ENCODE data around the gene LRRC10B. TPM values are rescaled to one million over a fixed set of nuclear protein-coding genes. Genes with fewer than 3 reads are reported as not detected.

The LRRC10B gene
- total RNA-seq, 2 donors from 2014 or later: not detected

DNA sequence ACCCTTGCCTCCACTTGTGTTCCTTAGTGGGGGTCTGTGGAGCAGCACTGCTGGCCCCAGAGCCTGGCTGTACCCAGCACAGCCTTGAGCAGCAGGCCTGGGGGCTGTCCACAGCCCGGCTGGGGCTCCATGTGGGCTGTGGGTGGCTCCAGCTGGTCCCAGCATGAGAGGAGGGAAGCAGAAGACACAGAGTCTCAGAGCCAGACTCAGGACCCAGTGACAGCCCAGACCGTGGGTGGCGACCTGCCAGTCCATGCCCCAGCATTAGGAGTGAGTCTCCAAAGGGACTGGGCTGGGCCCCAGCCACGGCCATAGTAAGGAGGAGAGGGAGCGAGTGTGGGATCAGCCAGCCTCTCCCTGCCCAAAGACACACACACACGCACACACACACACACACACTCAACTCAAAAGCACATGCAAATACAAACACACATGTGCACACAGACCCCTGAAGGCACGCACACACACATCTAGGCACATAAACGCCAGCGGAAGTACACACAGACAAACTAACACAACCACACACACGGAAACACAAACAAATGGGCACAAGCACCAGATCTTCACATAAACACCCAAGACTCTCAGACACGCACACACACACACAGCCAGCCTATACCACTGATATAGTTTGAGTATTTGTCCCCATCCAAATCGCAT lies 16.7 kb upstream of the LRRC10B start:
- no peak overlapping the region for H3K4me3 Mint-ChIP-seq
- no peaks in the 10 kb centered on the region for H3K36me3 Mint-ChIP-seq (ENCODE audit: insufficient read depth in 2 of 2)
- H3K9me3 Mint-ChIP-seq: no peaks in the 10 kb centered on the region
- DNase-seq (no peak), ATAC-seq (replicated peaks in 1 of 2) (no peak)
- no peaks in the 10 kb centered on the region for H3K4me1 Mint-ChIP-seq (ENCODE audit: low read depth)
- no peaks in the 10 kb centered on the region for H3K27me3 Mint-ChIP-seq (ENCODE audit: low read depth)
- H3K27ac Mint-ChIP-seq: no peak overlapping the region

DNA sequence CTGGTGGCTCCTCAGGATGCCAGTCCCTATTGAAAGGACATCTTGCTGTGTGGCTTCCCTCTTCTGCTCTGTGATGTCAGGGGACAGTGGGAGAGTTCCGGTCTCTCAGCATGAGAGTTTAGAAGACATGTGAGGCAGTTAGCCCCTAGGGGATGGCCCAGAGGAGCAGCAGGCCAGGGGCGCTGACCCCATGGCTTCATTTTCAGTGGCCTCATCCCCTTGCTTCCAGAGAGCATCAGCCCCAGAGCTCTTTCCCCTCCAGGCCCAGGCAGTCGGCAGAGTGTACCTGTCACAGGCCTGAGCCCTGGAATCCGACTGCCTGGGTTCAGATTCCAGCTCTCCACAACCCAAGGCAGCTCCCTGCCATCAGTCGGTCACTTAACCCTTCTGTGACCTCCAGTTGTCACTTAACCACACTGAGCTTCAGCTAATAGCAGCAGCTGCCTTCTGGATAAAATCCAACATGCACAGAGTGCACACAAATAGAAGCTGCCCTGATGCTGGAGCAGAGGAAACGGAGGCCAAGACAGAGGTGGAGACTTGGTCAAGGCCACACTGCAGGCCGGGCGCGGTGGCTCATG lies 14.1 kb upstream of the LRRC10B start:
- Mint-ChIP-seq H3K27me3 (ENCODE audit: low read depth) (no peaks in the 10 kb centered on the region), H3K36me3 (ENCODE audit: insufficient read depth in 2 of 2) (no peaks in the 10 kb centered on the region), H3K27ac (no peak overlapping the region), H3K9me3 (no peaks in the 10 kb centered on the region), H3K4me3 (no peak overlapping the region), H3K4me1 (ENCODE audit: low read depth) (no peaks in the 10 kb centered on the region)
- DNase-seq: no peak
- no peak for ATAC-seq (replicated peaks in 1 of 2)

DNA sequence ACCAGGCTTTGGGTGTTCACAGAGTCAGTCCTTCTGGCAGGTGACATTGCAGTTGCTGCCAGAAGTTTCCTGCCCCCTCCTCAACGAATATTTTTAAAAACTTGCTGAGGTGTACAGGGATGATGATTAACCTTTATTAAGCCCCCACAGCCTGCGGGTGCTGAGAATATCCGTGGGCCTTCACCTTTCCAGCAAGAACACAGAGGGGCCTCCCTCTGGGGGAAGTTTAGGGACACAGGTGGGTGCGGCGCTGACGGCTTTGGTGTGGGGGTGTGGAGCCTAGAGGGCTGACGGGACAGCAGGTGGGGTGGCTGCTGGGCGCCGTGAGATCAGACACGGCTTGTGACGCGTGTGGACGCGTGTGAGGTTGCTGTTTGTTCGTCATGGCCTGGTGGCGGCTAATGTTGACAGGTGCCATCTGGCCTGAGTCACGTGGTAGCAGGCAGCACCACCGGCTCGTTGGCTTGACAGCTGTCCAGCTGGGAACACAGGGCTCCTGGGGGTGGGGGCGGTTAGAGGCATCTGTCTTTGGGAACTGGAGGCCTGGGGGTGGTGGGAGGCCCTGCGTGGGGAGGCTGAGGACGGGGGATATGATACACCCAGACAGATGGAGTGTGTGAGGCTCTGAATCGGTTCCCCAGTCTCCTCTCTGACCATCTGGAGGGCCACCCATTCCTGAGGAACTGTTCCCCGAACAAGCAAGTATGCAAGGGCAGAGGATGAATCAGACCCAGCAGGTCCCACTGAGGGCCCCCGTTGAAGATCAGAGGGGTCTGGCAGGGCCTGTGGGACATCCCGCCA lies 12.5 kb upstream of the LRRC10B start:
- ATAC-seq (replicated peaks in 1 of 2): no peak

DNA sequence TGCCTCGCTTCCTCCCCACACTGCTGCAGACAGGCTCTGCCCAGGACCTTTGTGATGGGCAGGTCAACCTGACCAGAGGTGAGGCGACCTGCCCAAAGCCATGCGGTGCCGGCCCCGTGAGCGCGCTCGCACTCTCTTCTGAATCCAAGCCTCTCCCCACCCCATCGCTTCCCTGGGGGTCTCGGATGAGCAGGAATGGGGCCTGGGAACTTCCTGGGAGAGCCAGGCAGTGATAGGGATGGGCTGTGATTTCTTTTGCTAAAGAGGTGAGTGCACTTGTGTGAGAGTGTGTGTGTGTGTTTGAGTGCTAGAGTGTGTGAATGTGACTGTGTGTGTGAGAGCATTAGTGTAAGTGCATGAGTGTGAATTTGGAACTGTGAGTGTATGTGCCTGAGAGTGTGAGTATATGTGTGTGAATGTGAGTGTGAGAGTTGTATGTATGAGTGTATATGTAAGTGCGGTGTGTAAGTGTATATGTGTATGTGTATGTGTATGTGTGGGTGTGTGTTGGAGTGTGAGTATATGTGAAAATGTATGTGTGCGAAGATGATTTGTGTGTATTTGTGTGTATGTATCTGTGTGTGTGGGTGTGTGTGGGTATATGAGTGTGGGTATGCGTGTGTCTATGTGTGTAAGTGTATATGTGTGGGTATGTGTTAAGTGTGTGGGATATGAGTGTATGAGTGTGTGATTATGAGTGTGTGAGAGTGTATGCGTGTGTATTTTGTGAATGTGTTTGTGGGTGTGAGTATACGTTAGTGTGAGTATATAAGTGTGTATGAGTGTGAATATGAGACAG lies 11.7 kb upstream of the LRRC10B start:
- H3K4me3 Mint-ChIP-seq: no peak overlapping the region
- ATAC-seq (replicated peaks in 1 of 2): no peak
- H3K36me3 Mint-ChIP-seq (ENCODE audit: insufficient read depth in 2 of 2): no peaks in the 10 kb centered on the region
- H3K9me3 Mint-ChIP-seq: no peaks in the 10 kb centered on the region
- no peak overlapping the region for H3K27ac Mint-ChIP-seq
- H3K27me3 Mint-ChIP-seq (ENCODE audit: low read depth): no peaks in the 10 kb centered on the region
- H3K4me1 Mint-ChIP-seq (ENCODE audit: low read depth): no peaks in the 10 kb centered on the region
- DNase-seq: no peak

More for the DNA sequence above, 12.5 kb upstream of the LRRC10B start:
- no peaks in the 10 kb centered on the region for H3K9me3 Mint-ChIP-seq
- H3K27me3 Mint-ChIP-seq (ENCODE audit: low read depth): no peaks in the 10 kb centered on the region
- no peak overlapping the region for H3K4me3 Mint-ChIP-seq
- no peaks in the 10 kb centered on the region for H3K36me3 Mint-ChIP-seq (ENCODE audit: insufficient read depth in 2 of 2)
- no peak for DNase-seq
- H3K27ac Mint-ChIP-seq: no peak overlapping the region
- no peaks in the 10 kb centered on the region for H3K4me1 Mint-ChIP-seq (ENCODE audit: low read depth)

DNA sequence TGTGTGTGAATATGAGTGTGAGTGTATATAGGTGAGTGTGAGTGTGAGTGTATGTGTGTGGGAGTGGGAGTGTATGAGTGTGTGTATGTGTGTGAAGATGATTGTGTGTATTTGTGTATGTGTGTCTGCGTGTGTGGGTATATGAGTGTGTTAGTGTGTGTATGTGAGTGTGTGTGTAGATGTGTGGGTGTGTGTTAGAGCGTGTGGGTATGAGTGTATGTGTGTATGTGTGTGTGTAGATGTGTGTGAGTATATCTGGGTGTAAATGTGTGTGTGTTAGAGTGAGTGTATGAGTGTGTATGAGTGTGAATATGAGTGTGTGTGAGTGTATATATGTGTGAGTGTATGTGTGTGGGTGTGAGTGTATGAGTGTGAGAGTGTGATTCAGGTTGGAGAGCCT lies 11.1 kb upstream of the LRRC10B start:
- DNase-seq: no peak
- no peaks in the 10 kb centered on the region for H3K27me3 Mint-ChIP-seq (ENCODE audit: low read depth)
- H3K36me3 Mint-ChIP-seq (ENCODE audit: insufficient read depth in 2 of 2): no peaks in the 10 kb centered on the region
- no peak overlapping the region for H3K27ac Mint-ChIP-seq
- no peak for ATAC-seq (replicated peaks in 1 of 2)
- H3K9me3 Mint-ChIP-seq: no peaks in the 10 kb centered on the region
- H3K4me3 Mint-ChIP-seq: no peak overlapping the region
- H3K4me1 Mint-ChIP-seq (ENCODE audit: low read depth): no peaks in the 10 kb centered on the region

DNA sequence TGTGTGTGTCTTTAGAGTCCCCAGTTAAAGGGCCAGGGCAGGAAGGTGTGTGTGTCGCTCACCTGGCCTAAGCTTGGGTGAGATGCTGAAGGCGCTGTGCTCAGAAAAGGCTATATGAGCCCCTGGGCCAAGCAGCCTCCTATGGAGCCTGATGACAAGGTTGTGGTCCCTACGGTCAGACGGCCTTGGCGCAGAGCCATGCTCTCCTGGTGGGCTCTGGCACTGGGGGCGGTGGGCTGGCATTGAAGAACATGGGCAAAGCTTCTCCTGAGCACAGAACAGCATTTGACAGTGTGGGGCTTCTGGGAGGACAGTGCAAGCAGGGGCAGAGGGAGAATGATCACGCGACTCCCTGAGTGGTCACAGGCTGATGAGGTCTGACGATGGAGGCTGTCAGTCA lies 10.7 kb upstream of the LRRC10B start:
- H3K36me3 Mint-ChIP-seq (ENCODE audit: insufficient read depth in 2 of 2): no peaks in the 10 kb centered on the region
- no peaks in the 10 kb centered on the region for H3K27me3 Mint-ChIP-seq (ENCODE audit: low read depth)
- DNase-seq (no peak), ATAC-seq (replicated peaks in 1 of 2) (no peak)
- H3K4me3 Mint-ChIP-seq: no peak overlapping the region
- H3K27ac Mint-ChIP-seq: no peak overlapping the region
- no peaks in the 10 kb centered on the region for H3K4me1 Mint-ChIP-seq (ENCODE audit: low read depth)
- no peaks in the 10 kb centered on the region for H3K9me3 Mint-ChIP-seq

DNA sequence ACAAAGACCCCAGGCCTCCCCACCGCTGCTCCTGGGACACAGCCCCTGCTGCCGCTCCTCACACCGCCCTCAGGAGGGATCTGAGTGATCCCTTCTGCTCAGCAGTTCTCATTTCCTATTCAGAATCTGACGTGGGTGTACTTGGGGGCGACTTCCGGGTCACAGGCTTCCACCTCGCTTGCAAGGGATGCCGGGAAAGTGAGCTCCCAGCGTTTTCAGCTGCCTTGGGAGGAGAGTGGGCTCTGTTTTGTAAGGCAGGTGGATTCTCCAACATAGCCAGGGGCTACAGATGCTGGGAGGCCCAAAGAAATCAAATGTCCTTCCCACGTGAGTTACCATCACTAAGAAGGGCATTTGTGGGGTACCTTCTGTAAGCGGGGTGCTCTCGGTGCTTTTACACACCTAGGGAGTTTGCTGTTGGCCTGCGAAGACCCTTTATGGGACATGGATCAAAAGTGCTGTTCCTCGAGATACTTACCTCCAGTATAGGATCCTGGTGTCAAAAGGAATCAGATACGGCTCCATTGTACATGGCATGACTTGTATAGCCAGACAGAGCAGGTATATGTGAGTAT lies 9.7 kb upstream of the LRRC10B start:
- H3K4me3 Mint-ChIP-seq: no peak overlapping the region
- no peak overlapping the region for H3K27ac Mint-ChIP-seq
- no peaks in the 10 kb centered on the region for H3K4me1 Mint-ChIP-seq (ENCODE audit: low read depth)
- H3K9me3 Mint-ChIP-seq: no peaks in the 10 kb centered on the region
- ATAC-seq (replicated peaks in 1 of 2) (no peak), DNase-seq (no peak)
- H3K27me3 Mint-ChIP-seq (ENCODE audit: low read depth): no peaks in the 10 kb centered on the region
- no peaks in the 10 kb centered on the region for H3K36me3 Mint-ChIP-seq (ENCODE audit: insufficient read depth in 2 of 2)

DNA sequence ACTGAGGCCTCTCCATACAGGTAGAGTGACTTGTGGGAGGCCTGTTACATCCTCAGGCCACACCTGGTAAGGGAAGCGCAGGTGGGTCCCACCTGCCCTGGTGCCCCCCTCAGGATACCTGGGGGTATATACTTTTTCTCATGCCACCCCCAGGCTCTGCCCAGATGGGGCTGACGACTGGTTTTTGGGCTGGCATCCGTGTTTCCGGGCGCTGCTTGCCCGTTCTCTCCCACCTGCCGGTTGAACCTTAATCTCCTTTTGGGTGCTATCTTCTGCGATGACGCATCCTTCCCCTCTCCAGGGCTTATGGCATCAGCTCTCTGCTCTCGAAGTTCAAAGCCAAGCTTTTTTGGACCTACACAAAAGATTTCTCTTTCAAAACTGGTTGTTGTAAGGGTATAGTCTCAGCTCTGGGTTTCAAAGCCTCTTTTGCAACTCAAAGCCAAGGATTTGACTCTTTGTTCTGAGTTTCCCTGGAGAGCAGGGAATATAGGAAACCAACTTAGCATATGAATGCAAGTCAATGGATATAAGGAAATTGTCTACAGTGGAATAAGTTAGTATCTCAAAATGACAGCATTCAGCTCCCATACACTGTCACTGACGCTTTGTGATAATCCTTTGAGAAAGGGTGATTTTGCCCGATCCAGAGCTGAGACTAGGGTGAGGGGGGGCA lies 8.6 kb upstream of the LRRC10B start:
- no peak for DNase-seq
- no peaks in the 10 kb centered on the region for H3K4me1 Mint-ChIP-seq (ENCODE audit: low read depth)
- no peak for ATAC-seq (replicated peaks in 1 of 2)
- H3K36me3 Mint-ChIP-seq (ENCODE audit: insufficient read depth in 2 of 2): no peaks in the 10 kb centered on the region
- H3K4me3 Mint-ChIP-seq: no peak overlapping the region
- H3K9me3 Mint-ChIP-seq: no peaks in the 10 kb centered on the region
- H3K27ac Mint-ChIP-seq: no peak overlapping the region
- peaks cover 5% of the 10 kb centered on the region for H3K27me3 Mint-ChIP-seq (ENCODE audit: low read depth)

DNA sequence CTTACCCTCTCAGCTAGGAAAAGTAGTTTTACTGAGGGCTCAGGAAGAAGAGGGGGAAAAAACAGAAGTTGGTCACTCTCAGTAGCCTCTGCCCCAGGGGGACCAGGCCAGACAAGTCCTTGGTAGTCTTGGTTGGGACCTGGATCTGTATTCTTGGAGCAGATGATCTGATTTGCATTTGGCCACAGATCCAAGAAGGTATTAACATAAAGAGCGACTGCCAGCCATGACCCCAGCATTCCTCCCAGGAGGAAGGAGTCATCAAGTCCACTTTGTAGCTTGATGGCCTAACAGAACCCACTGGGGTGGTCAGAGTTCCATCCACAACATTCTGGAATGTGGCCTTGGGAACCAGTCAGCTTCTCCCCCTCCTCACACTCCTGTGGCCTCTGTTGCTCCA lies 6.0 kb upstream of the LRRC10B start:
- peaks cover 28% of the 10 kb centered on the region for H3K27me3 Mint-ChIP-seq (ENCODE audit: low read depth)
- no peak for ATAC-seq (replicated peaks in 1 of 2)
- H3K4me1 Mint-ChIP-seq (ENCODE audit: low read depth): peaks cover 1% of the 10 kb centered on the region
- no peak overlapping the region for H3K4me3 Mint-ChIP-seq
- no peaks in the 10 kb centered on the region for H3K9me3 Mint-ChIP-seq
- DNase-seq: no peak
- H3K36me3 Mint-ChIP-seq (ENCODE audit: insufficient read depth in 2 of 2): no peaks in the 10 kb centered on the region
- H3K27ac Mint-ChIP-seq: no peak overlapping the region

DNA sequence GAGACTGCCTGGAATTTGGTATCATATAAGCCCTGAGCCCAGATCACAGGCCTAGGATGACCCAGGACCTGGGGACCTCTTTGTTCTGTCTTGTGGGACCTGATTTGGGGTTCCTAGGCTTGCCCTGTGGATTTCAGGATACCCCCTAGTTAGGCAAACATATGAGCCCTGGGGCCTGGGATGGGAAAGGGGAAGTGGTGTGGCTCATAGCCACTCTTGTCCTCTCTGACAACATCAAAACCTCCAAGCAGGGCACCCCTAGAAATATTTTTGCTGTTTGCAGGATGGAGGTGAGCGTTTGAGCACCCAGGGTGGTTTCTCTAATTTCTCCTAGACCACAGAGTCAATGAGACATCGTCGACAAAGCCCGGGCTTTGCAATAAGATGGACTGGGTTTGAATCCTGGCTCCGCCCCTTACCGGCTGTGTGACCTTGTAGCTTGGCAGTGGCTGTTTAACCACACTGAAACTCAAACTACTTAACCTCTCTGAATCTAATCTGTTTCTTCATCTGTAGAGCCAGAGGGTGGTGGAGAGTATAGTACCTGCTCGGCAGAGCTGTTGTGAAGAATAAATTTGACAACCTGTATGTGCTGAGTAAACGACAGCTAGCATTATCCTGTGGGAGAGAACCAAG lies 5.3 kb upstream of the LRRC10B start:
- DNase-seq (no peak), ATAC-seq (replicated peaks in 1 of 2) (no peak)
- Mint-ChIP-seq H3K4me3 (no peak overlapping the region), H3K27ac (no peak overlapping the region), H3K9me3 (no peaks in the 10 kb centered on the region), H3K4me1 (ENCODE audit: low read depth) (peaks cover 8% of the 10 kb centered on the region), H3K27me3 (ENCODE audit: low read depth) (peaks cover 35% of the 10 kb centered on the region), H3K36me3 (ENCODE audit: insufficient read depth in 2 of 2) (no peaks in the 10 kb centered on the region)

DNA sequence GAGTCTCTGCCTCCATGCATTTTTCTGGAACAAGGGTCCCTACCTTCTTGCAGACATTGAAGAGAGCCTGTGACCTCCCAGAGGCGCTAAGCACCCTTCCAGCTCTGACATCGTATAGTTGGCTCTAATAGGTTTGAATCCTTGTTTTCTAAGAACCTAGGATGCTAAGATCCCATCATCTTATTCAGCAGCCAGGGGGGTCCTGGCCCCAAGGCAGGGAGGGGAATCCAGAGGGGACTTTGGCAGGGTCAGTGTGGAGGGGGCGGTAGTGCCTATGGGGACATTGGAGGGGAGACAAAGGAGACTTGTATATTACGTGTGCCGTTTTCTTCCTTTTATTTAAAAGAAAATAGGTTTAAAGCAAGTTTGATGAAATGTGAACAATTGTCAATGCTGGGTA lies 3.4 kb upstream of the LRRC10B start:
- ATAC-seq (replicated peaks in 1 of 2) (no peak), DNase-seq (no peak)
- Mint-ChIP-seq H3K9me3 (no peaks in the 10 kb centered on the region), H3K4me1 (ENCODE audit: low read depth) (peaks cover 9% of the 10 kb centered on the region), H3K36me3 (ENCODE audit: insufficient read depth in 2 of 2) (no peaks in the 10 kb centered on the region), H3K4me3 (no peak overlapping the region), H3K27me3 (ENCODE audit: low read depth) (peaks cover 36% of the 10 kb centered on the region), H3K27ac (no peak overlapping the region)

DNA sequence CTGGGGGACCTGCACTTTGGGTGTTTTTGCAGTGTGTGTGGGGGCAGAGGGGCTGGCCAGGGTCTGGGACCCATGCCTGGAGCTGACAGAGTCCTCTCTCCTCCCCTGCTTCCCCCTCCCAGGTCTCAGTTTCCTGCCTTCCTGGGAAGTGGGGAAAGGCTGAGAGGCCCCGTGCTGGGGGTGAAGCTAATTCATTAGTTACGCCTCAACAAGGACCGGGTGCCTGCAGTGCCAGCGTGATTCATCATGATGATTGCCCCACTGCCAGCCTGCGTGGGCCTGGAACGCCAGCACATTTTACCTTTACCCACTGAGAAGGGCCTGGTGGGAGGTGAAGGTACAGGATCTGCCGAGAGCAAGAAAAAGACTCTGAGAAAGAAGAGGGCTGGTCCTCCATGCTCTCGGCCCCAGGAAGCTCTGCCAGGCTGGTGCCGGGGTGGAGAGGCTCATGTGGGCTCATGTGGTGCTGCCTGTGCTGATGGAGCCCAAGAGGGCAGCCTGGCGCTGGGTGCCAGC lies 2.9 kb upstream of the LRRC10B start:
- Mint-ChIP-seq H3K27me3 (ENCODE audit: low read depth) (peaks cover 41% of the 10 kb centered on the region), H3K27ac (no peak overlapping the region), H3K9me3 (no peaks in the 10 kb centered on the region), H3K36me3 (ENCODE audit: insufficient read depth in 2 of 2) (no peaks in the 10 kb centered on the region), H3K4me1 (ENCODE audit: low read depth) (peaks cover 9% of the 10 kb centered on the region), H3K4me3 (no peak overlapping the region)
- no peak for ATAC-seq (replicated peaks in 1 of 2)
- DNase-seq: no peak
